Muscle of leg (tissue), 11 donors: ENCODE results near the gene NUP210. TPM values are rescaled to one million over a fixed set of nuclear protein-coding genes. Genes with fewer than 3 reads are reported as not detected.

ENCODE experiments used
- DNase-seq: peaks from one replicate; pipeline ENCODE4 v3.0.0; 2013
- H3K27ac ChIP-seq: one replicate; pipeline ENCODE4 v1.5.1; 2013; ENCODE audit warnings: mild to moderate bottlenecking, low read length, control low read depth
- H3K27me3 ChIP-seq: one replicate; pipeline ENCODE4 v1.6.1; 2013; ENCODE audit warnings: low read length; ENCODE audit not compliant: control insufficient read depth, insufficient read depth
- H3K36me3 ChIP-seq: one replicate; pipeline ENCODE4 v1.6.1; 2013; ENCODE audit warnings: low read length; ENCODE audit not compliant: control insufficient read depth, insufficient read depth
- H3K4me1 ChIP-seq: one replicate; pipeline ENCODE4 v1.6.1; 2013; ENCODE audit warnings: low read length; ENCODE audit not compliant: control insufficient read depth, insufficient read depth
- H3K4me3 ChIP-seq: one replicate; pipeline ENCODE4 v1.5.1; 2013; ENCODE audit warnings: low read length, control low read depth
- H3K9me3 ChIP-seq: replicated peaks from 2 replicates; pipeline ENCODE4 v1.6.1; 2013; ENCODE audit warnings: low read depth, low read length; ENCODE audit not compliant: control insufficient read depth
- WGBS: methylation state at CpG from one replicate; pipeline ENCODE4 v1.1.5; 2013; ENCODE audit warnings: missing lambda C conversion rate; ENCODE audit not compliant: insufficient coverage; 5-methylcytosine and 5-hydroxymethylcytosine counted together
- polyA plus RNA-seq, 8 donors: library from polyadenylated mRNA; unstranded; fragments of 120-200 nt; gene quantifications; one replicate each; pipeline versions ENCODE4 v1.2.1 to v1.2.3, GENCODE V29; 2013; ENCODE audit warnings: inconsistent platforms in 1 of 8, low replicate concordance in 1 of 8; ENCODE audit not compliant: insufficient read length in 8 of 8, insufficient read depth in 1 of 8
- total RNA-seq: library from RNA; stranded (reverse); fragments of 120-200 nt; gene quantifications from one replicate; pipeline ENCODE4 v1.2.4, GENCODE V29; 2013

Gene NUP210
- total and polyA plus RNA-seq, 9 donors = 4.5 to 10.7 (median 7.8) TPM

DNA sequence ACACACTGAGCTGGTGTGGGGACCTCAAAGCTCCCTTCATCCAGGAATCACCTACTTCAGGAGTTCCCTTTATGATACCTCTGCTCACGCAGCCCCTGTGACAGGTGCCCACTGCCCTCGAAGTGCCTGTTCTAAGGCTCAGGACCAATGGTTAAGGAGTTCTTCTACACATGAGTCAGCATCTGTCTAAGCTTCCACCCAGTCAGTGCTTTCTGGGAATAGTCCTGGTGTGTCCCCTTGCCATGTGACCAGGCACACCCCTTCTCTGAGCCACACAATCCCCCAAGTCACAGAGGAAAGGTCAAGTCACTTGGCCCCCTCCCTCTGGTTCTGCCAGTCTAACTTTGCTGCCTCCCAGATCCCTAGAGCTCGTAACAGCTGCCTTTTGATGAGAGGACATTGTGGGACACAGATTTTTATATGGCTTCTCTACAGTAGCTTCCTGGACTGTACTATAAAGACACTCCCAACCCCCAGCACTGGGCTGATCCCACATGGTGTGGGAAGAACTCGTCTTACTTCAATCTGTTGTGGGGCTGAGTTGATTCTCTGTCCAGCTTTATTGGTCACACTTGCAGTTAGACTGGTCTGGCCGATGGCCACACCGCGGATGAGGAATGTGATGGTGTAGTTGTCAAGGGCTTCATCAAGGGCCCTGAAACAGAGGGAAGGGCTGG lies 78.8 kb downstream of the NUP210 start:
- no peak for DNase-seq
- no peak overlapping the region for H3K27ac ChIP-seq
- WGBS = 90% methylated on average over 5 of the region's 7 CpGs
- H3K36me3 ChIP-seq = peaks cover 12% of the 10 kb centered on the region
- peaks cover 8% of the 10 kb centered on the region for H3K4me1 ChIP-seq
- H3K27me3 ChIP-seq = no peaks in the 10 kb centered on the region
- no peaks in the 10 kb centered on the region for H3K9me3 ChIP-seq
- H3K4me3 ChIP-seq = no peak overlapping the region

DNA sequence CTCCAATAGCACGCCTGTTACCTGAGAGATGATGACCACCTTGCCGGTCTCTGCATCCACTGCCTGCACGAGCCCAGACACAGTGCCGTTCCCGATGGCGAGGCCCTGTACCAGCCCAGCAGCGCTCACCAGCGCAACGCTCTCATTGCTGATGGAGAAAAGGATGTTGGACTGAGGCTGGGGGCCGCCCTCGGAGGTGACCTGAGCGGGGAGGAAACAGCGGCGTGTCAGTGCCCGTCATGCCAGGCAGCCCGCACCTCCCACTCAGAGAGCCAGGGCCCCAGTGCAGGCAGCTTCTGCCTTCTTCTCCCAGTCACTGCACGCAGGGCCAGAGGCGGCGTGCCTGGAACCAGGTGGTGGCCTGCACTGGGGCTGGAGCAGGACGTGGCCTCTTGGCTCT lies 80.3 kb downstream of the NUP210 start:
- Histone ChIP-seq H3K9me3 (no peaks in the 10 kb centered on the region), H3K36me3 (peaks cover 12% of the 10 kb centered on the region), H3K27ac (no peak overlapping the region), H3K4me3 (no peak overlapping the region), H3K4me1 (no peaks in the 10 kb centered on the region), H3K27me3 (no peaks in the 10 kb centered on the region)
- DNase-seq = no peak
- 94% methylated on average over 20 of the region's 20 CpGs for WGBS

DNA sequence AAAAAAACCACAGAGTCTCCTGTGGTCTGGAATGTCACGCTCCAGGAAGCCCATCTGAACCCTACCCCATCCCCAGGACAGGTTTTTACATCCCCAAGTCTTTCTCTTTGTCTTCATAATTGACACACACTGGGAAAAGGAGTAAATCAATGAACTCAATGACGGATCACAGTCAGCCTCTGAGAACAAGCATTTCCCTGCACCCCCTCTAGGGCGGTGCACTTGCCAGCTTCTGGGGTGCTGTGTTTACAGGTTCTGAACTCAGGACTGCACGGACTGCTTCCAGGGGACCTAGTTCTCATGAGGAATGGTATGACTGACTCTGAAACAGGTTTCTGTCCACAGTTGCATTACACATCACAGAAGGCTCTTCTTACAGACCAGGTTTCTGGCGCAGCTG lies 81.1 kb downstream of the NUP210 start:
- Histone ChIP-seq H3K27me3 (no peaks in the 10 kb centered on the region), H3K4me3 (no peak overlapping the region), H3K36me3 (peaks cover 12% of the 10 kb centered on the region), H3K4me1 (no peaks in the 10 kb centered on the region), H3K27ac (no peak overlapping the region), H3K9me3 (no peaks in the 10 kb centered on the region)
- 76% methylated on average over 3 of the region's 5 CpGs for WGBS
- DNase-seq = no peak

DNA sequence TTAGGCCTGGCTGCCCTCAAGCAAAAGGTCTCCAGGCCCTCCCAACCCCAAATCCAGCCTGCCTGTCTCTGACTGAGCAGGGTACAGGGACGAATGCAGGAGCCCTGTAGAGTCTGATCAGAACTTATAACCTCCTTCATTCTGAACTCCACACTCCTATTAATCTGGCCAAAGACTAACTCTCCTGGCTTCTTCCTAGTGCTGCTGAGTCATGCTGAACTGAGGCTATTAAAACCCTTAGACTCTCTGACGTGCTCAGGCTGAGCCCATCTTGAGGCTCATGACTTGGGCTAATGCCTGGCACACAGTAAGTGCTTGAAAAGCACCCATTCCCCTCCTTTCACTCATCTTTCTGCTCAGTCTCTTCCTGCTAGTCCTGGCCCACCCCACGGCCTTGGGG lies 81.9 kb downstream of the NUP210 start:
- H3K36me3 ChIP-seq = peaks cover 12% of the 10 kb centered on the region

DNA sequence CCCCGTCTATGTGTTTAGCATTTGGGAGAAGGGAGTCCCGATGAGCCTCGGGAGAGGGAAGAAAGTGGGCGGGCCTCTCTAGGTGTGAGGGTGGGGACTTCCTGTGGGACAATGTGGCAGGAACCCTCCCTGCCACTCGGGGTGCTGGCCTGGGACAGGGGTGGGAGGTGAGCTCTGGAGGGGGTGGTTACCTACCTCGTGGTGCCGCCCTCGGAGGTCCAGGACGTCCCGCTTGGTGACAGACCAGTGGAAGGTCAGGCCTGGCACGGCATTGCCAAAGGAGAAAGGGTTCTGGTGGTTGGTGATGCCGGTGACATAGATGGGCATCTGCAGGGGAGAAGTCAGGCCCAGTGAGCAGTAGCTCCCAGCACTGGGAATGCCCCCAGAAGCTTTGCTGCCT lies 83.5 kb downstream of the NUP210 start:
- H3K36me3 ChIP-seq = peaks cover 12% of the 10 kb centered on the region
- no peaks in the 10 kb centered on the region for H3K27me3 ChIP-seq
- H3K4me1 ChIP-seq = no peaks in the 10 kb centered on the region
- H3K4me3 ChIP-seq = no peak overlapping the region
- WGBS = 86% methylated on average over 12 of the region's 12 CpGs
- H3K9me3 ChIP-seq = no peaks in the 10 kb centered on the region
- H3K27ac ChIP-seq = no peak overlapping the region
- no peak for DNase-seq

More for the DNA sequence above, 81.9 kb downstream of the NUP210 start:
- no peaks in the 10 kb centered on the region for H3K4me1 ChIP-seq
- no peaks in the 10 kb centered on the region for H3K27me3 ChIP-seq
- no peak overlapping the region for H3K4me3 ChIP-seq
- 85% methylated on average over 3 of the region's 3 CpGs for WGBS
- H3K9me3 ChIP-seq = no peaks in the 10 kb centered on the region
- no peak for DNase-seq
- no peak overlapping the region for H3K27ac ChIP-seq

DNA sequence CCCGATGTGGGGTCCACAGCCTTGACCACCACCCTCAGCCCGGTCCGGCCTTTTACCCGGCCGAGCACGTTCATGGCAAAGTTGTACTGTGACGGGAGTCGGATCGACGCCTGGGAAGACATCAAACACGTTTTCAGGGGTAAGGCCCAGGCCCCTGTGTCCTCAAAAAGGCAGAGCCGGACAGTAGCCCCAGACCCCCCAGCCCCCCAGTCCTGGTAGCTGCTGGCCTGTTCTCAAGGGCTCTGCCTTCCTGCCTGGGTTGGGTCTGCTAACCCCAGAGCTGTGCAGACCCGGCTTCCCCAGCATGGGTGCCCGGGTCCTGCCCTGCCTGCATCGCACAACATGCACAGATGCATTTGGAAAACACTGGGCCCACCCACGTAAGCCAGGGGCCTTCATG lies 84.6 kb downstream of the NUP210 start:
- Histone ChIP-seq H3K4me1 (no peaks in the 10 kb centered on the region), H3K9me3 (no peaks in the 10 kb centered on the region), H3K36me3 (peaks cover 10% of the 10 kb centered on the region), H3K27ac (no peak overlapping the region), H3K4me3 (no peak overlapping the region), H3K27me3 (no peaks in the 10 kb centered on the region)
- no peak for DNase-seq
- 87% methylated on average over 16 of the region's 16 CpGs for WGBS

DNA sequence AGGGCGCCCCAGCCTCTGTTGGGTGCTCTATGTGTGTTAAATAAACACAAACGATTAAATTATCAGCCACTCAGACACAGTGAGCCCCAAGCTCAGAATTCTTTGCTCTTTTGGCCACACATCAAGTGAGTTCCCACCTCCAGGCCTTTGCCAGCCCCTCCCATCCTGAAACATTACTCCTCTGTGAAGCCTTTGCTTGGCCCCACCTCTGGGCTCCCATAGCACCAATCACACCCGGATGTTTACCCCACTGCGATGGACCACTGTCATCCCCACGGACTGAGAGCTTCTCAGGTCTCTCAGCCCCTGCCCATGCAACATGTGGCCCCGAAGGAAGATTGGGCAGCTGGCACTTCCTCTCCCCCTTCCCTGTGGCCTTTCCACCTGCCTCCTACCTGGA lies 85.1 kb downstream of the NUP210 start:
- H3K9me3 ChIP-seq = no peaks in the 10 kb centered on the region
- H3K27me3 ChIP-seq = no peaks in the 10 kb centered on the region
- no peak overlapping the region for H3K4me3 ChIP-seq
- H3K27ac ChIP-seq = no peak overlapping the region
- 21% methylated on average over 5 of the region's 6 CpGs for WGBS
- no peak for DNase-seq
- H3K36me3 ChIP-seq = peaks cover 8% of the 10 kb centered on the region
- H3K4me1 ChIP-seq = no peaks in the 10 kb centered on the region

DNA sequence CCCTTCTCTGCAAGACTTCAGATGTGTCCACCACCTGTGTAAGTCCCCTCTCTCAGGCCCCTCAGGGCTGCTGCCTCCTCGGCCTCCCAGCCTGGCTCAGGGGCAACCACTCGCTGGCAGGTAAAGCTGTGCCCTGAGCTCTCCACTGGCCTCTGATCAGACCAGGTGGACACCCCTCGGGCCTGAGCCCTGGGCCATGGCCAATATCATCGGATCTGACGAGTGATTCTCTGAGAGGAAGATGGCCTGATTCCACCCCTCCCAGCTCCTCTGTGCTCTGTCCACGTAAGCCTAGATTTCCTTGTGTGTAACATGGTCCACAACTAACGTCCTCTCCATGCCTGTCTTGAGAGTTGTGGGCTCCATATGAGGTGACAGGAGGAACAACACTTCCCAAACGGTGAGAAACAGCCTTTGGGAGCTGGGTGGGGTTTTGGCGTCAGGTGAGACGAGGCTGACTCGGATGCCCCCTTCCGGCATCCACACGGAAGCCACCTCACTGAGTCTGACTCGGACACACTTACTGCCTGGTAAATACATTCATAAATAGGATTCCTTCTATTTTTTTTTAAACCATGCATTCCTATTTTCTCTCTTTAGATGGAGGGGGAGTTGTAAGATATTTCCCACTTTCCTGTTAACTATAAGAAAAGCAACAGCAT lies 86.8 kb downstream of the NUP210 start:
- Histone ChIP-seq H3K4me1 (no peaks in the 10 kb centered on the region), H3K27me3 (no peaks in the 10 kb centered on the region), H3K27ac (no peak overlapping the region), H3K36me3 (peaks cover 7% of the 10 kb centered on the region), H3K9me3 (no peaks in the 10 kb centered on the region), H3K4me3 (no peak overlapping the region)
- DNase-seq = no peak
- WGBS = 76% methylated on average over 5 of the region's 14 CpGs

DNA sequence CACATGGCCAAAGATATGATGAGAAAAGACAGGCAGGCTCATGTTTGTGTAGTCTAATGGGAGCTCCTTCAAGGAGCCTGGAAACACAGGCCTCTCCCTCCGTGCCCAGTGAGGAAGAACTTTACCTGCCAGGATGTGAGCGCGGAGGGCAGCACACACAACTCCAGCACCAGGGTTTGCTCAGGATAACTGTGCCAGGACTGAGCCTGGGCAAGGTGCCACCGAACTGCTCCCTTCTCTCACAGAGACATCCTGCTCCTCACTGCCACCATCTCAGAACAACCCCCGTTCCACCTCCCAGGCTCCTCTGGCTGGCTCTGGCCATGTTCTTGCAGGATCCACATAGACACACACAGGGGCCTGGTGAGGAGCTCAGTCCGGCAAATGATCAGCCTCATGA lies 87.4 kb downstream of the NUP210 start:
- H3K9me3 ChIP-seq = no peaks in the 10 kb centered on the region
- no peaks in the 10 kb centered on the region for H3K27me3 ChIP-seq
- 74% methylated on average over 6 of the region's 6 CpGs for WGBS
- no peak overlapping the region for H3K27ac ChIP-seq
- H3K36me3 ChIP-seq = peaks cover 7% of the 10 kb centered on the region
- DNase-seq = no peak
- H3K4me3 ChIP-seq = no peak overlapping the region
- no peaks in the 10 kb centered on the region for H3K4me1 ChIP-seq

DNA sequence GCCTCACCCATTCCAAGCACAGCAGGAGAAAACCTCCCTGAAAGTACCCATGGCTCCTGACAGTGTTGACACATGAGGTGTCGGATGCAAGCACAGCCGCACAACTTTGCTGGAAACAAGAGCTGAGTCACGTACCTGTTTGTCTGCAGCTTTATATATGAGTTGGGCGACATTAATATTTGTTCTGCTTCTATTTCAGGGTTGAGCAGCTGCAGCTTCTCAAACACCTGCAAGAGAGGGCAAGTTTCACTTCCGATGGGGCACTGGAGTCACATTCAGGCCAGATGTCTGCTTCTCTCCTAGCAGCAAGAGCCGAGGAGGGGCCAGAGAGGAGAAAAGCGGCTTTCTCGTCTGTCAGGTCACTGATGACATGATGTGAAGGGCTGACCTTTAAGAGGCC lies 88.0 kb downstream of the NUP210 start:
- Histone ChIP-seq H3K36me3 (peaks cover 3% of the 10 kb centered on the region), H3K4me1 (peaks cover 4% of the 10 kb centered on the region), H3K27me3 (no peaks in the 10 kb centered on the region), H3K27ac (no peak overlapping the region), H3K4me3 (no peak overlapping the region), H3K9me3 (no peaks in the 10 kb centered on the region)
- DNase-seq = peak; percentile 9
- 65% methylated on average over 4 of the region's 8 CpGs for WGBS
